GM12878 (cell line): Measurements from ENCODE around the gene PELI2. TPM values are rescaled to one million over a fixed set of nuclear protein-coding genes. Genes with fewer than 3 reads are reported as not detected.
A peak's percentile ranks its signal among the peaks of the same experiment; 100 is the strongest.

ENCODE experiments used
- ATAC-seq: fragments of 200-7000 bp; cut with Tn5 transposase; 3 replicates; pipeline ENCODE4 v1.9.1; 2020; ENCODE audit warnings: mild to moderate bottlenecking, moderate library complexity
- BruUV-seq: library from RNA; stranded (reverse); fragments of 400-500 nt; replicated peaks from 2 replicates; lab custom pipeline; 2021; lab: Mats Ljungman, UMichigan
- CTCF ChIA-PET: fragments of 300-600 bp; sonication (Branson Sonifier 250); formaldehyde crosslinking; extraction: SDS; loops from one replicate; lab custom pipeline; 2021; ENCODE audit warnings: inconsistent platforms; lab: Yijun Ruan, JAX
- POLR2A ChIA-PET: fragments of 350-600 bp; formaldehyde crosslinking; extraction: SDS; loops from one replicate; lab custom pipeline; 2021; ENCODE audit warnings: inconsistent platforms; lab: Charles Lee
- RAD21 ChIA-PET: fragments of 300-600 bp; sonication (Branson Sonifier 250); formaldehyde crosslinking; loops from one replicate; lab custom pipeline; 2023; ENCODE audit warnings: antibody characterized with exemption; ENCODE audit not compliant: unreplicated experiment; lab: Charles Lee
- SMC1A ChIA-PET: fragments of 300-600 bp; sonication (Branson Sonifier 250); formaldehyde crosslinking; loops from one replicate; lab custom pipeline; 2023; ENCODE audit not compliant: unreplicated experiment, uncharacterized antibody; lab: Charles Lee
- DNase-seq: peaks from one replicate; pipeline ENCODE4 v3.0.0-alpha.2; 2011; ENCODE audit warnings: low read depth, low spot score
- FAIRE-seq: peaks from 3 replicates; lab custom pipeline; 2011; peaks lifted over from hg19 to GRCh38; lab: Jason Lieb, UNC
- H2AFZ ChIP-seq: 2 replicates; pipeline ENCODE4 v1.6.0; 2011; ENCODE audit warnings: low read depth, low read length, control low read depth; ENCODE audit not compliant: control insufficient read depth
- H3K27ac ChIP-seq: 2 replicates; pipeline ENCODE4 v1.5.1; 2011; ENCODE audit warnings: control low read depth; ENCODE audit not compliant: control insufficient read depth, insufficient read depth
- H3K27me3 ChIP-seq, 2 experiments: replicated peaks in 1 of 2; 2 replicates each; pipeline versions ENCODE4 v1.6.0 to v1.6.1; 2011; ENCODE audit warnings: low read length in 1 of 2; ENCODE audit not compliant: control insufficient read depth in 2 of 2, insufficient read depth in 2 of 2
- H3K36me3 ChIP-seq, 2 experiments: 2 replicates each; pipeline ENCODE4 v1.5.1; 2011; ENCODE audit warnings: low read length in 1 of 2; ENCODE audit not compliant: control insufficient read depth in 2 of 2, insufficient read depth in 2 of 2
- H3K4me1 ChIP-seq: 2 replicates; pipeline ENCODE4 v1.6.1; 2011; ENCODE audit warnings: mild to moderate bottlenecking, low read length, moderate library complexity, mixed read lengths; ENCODE audit not compliant: control insufficient read depth, insufficient read depth
- H3K4me2 ChIP-seq: 2 replicates; pipeline ENCODE4 v1.6.0; 2011; ENCODE audit warnings: control low read depth; ENCODE audit not compliant: control insufficient read depth, insufficient read depth
- H3K4me3 ChIP-seq: fragments of 200-600 bp; sonication (generic); 2 replicates; pipeline ENCODE4 v1.5.1; 2016
- H3K79me2 ChIP-seq: 2 replicates; pipeline ENCODE4 v1.6.0; 2011; ENCODE audit warnings: low read length; ENCODE audit not compliant: control insufficient read depth, insufficient read depth
- H3K9ac ChIP-seq: 2 replicates; pipeline ENCODE4 v1.8.0; 2011; ENCODE audit warnings: low read length, control low read depth, mixed read lengths; ENCODE audit not compliant: control insufficient read depth, insufficient read depth
- H3K9me3 ChIP-seq: replicated peaks from 3 replicates; pipeline ENCODE4 v1.5.1; 2011; ENCODE audit warnings: mild to moderate bottlenecking, low read length; ENCODE audit not compliant: control insufficient read depth, insufficient read depth
- H4K20me1 ChIP-seq: 2 replicates; pipeline ENCODE4 v1.6.0; 2011; ENCODE audit not compliant: control insufficient read depth, insufficient read depth
- NR2C2 ChIP-seq: IDR thresholded peaks from 2 replicates; pipeline ENCODE4 v1.6.1; 2011; ENCODE audit warnings: borderline replicate concordance, low read depth; ENCODE audit not compliant: control insufficient read depth, insufficient read length
- YY1 ChIP-seq: IDR thresholded peaks from 2 replicates; pipeline ENCODE4 v1.6.1; 2011; ENCODE audit warnings: low read depth, mild to moderate bottlenecking, low read length
- ZSCAN29 ChIP-seq: fragments of 450-650 bp; IDR thresholded peaks from 2 replicates; pipeline ENCODE4 v1.6.1; 2017; ENCODE audit warnings: mild to moderate bottlenecking, moderate library complexity
- WGBS: methylation state at CpG from one replicate; pipeline ENCODE4 v1.1.6; 2016; ENCODE audit warnings: low lambda C conversion rate; ENCODE audit not compliant: insufficient replicate concordance, insufficient coverage; ENCODE audit errors: missing lambda C conversion rate; 5-methylcytosine and 5-hydroxymethylcytosine counted together
- in situ Hi-C: fragments of 300-500 bp; cut with MboI; formaldehyde crosslinking; loops from 9 replicates; pipeline ENCODE4 v1.14.3; 2018; ENCODE audit warnings: mixed read lengths
- intact Hi-C: fragments of 100-400 bp; cut with micrococcal nuclease; formaldehyde crosslinking; loops from one replicate; pipeline ENCODE4 v1.14.2; 2022; ENCODE audit not compliant: unreplicated experiment
- polyA plus RNA-seq, 11 experiments: library from polyadenylated mRNA; depleted of rRNA in 4 of 11; unstranded in 6 of 11; stranded (reverse) in 5 of 11; fragments of >200 nt; fragmentation: Nextera tagmentation in 4 of 11; fragmentation: Illumina TruSeq in 1 of 11; extraction: Ambion mirVana in 4 of 11; extraction: Trizol in 1 of 11; gene quantifications; 1 replicate in 1 of 11; 2 replicates in 10 of 11; pipeline versions ENCODE4 v1.2.1 to v1.2.3, GENCODE V29; 2011 to 2016; ENCODE audit warnings: inconsistent platforms in 2 of 11, missing spikeins in 2 of 11, low read depth in 1 of 11
- total RNA-seq, 4 experiments: library from RNA; depleted of rRNA in 3 of 4; stranded (reverse); fragments of >200 nt in 3 of 4; fragmentation: Illumina TruSeq in 1 of 4; extraction: Trizol in 1 of 4; gene quantifications; 2 replicates each; pipeline versions ENCODE4 v1.2.1 to v1.2.3, GENCODE V29; 2013 to 2021
- TF ChIP-seq, protein P1 (sequence below): IDR thresholded peaks from 2 replicates; pipeline ENCODE4 v1.6.1; 2012; ENCODE audit warnings: improper control_type of control experiment, low read depth, low read length; ENCODE audit not compliant: insufficient replicate concordance
- TF ChIP-seq, protein P2 (sequence below): fragments of 450-650 bp; IDR thresholded peaks from 2 replicates; pipeline ENCODE4 v1.6.1; 2017; ENCODE audit warnings: mild to moderate bottlenecking, moderate library complexity

The PELI2 gene
- total and polyA plus RNA-seq, 10 of the 15 experiments (the other 5 are each of a cell fraction or from before 2014, with no cell fraction given): under 0.01 to 0.10 (median 0.01) TPM; not detected in 3

DNA sequence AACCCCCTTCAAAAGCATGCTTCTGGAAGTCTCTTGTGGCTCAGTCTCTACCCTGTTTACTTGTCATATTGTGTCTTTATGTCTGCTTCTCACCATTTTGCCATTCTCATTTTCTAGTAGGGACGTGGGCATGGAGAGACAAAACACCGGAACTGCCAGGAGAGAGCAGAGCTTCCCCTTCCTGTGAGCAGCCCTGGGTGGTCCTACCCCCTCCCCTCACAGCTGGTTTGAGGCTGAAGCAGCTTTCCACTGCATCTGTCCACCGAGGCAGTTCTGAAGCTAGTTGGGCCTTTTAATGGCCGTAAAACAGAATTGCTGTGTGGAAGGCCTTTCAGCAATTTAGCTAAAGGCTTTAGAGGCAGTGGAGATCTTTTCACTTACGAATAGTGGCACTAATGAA lies 77.0 kb downstream of the PELI2 start:
- H3K9me3 ChIP-seq: no peaks in the 10 kb centered on the region
- ChIA-PET RAD21 (no interaction called here), CTCF (interaction anchor here (0.7 kb wide), 1 partner anchor 38 kb away, joined by 3 read pairs; no protein-coding TSS in a partner anchor), SMC1A (no interaction called here), POLR2A (interaction anchor here (0.6 kb wide), 1 partner anchor 651 kb away, joined by 3 read pairs; no protein-coding TSS in a partner anchor)
- ATAC-seq (no peak), FAIRE-seq (no peak), DNase-seq (no peak)
- peaks cover 19% of the 10 kb centered on the region; the same call in 1 of the 2 replicates for H3K4me1 ChIP-seq
- H3K9ac ChIP-seq: no peak overlapping the region
- H3K79me2 ChIP-seq: no peaks in the 10 kb centered on the region
- no peak overlapping the region for H3K4me3 ChIP-seq
- intact Hi-C loops: no loop called here
- H3K27ac ChIP-seq: no peak overlapping the region
- H3K27me3 ChIP-seq: peaks cover 0 to 2% of the 10 kb centered on the region in 2 experiments; a peak in 1 of 4 replicates
- in situ Hi-C loops: no loop called here
- H3K36me3 ChIP-seq: no peaks in the 10 kb centered on the region
- no peak for TF ChIP-seq YY1
- BruUV-seq: no TSS peak
- 49% methylated on average over 5 of the region's 5 CpGs for WGBS
- peak overlapping the region; percentile 7; the same call in 1 of the 2 replicates for H2AFZ ChIP-seq
- H3K4me2 ChIP-seq: no peak overlapping the region
- no peaks in the 10 kb centered on the region for H4K20me1 ChIP-seq

DNA sequence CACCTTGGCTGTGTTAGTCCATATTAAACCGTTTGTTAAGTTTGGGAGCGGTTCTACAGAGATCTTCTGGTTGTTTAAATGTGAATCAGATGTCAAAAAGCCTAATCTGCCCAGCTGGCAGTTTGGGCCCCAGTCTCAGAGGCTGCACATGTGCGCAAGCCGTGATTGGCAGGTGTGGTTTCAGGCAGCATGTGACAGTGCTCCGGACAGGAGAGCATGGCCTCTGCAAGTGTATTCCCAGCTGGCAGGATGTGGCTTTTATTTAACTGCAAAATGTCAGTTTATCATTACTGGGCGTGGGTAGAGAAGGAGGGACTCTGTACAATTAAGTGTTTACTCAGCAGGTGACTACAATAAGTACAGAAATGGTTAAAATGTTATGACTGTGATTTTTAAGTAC lies 77.5 kb downstream of the PELI2 start:
- Histone ChIP-seq H4K20me1 (no peaks in the 10 kb centered on the region), H3K79me2 (no peaks in the 10 kb centered on the region), H3K9ac (no peak overlapping the region), H3K4me3 (no peak overlapping the region), H3K4me2 (no peak overlapping the region; the same call in 1 of the 2 replicates), H3K4me1 (peaks cover 19% of the 10 kb centered on the region; the same call in 1 of the 2 replicates), H3K9me3 (no peaks in the 10 kb centered on the region), H3K27me3 (peaks cover 0 to 2% of the 10 kb centered on the region in 2 experiments; a peak in 1 of 4 replicates), H2AFZ (no peak overlapping the region; the same call in 1 of the 2 replicates), H3K36me3 (no peaks in the 10 kb centered on the region), H3K27ac (no peak overlapping the region)
- peak; percentile 30 for DNase-seq
- ChIA-PET RAD21 (no interaction called here), CTCF (interaction anchor here (0.7 kb wide), 1 partner anchor 38 kb away, joined by 3 read pairs; no protein-coding TSS in a partner anchor), SMC1A (no interaction called here), POLR2A (interaction anchor here (0.6 kb wide), 1 partner anchor 651 kb away, joined by 3 read pairs; no protein-coding TSS in a partner anchor)
- WGBS: 28% methylated on average over 6 of the region's 6 CpGs
- intact Hi-C loops: no loop called here
- FAIRE-seq: peak; percentile 49
- ATAC-seq: peak; percentile 59
- BruUV-seq: no TSS peak
- in situ Hi-C loops: no loop called here
- TF ChIP-seq ZSCAN29 (no peak), NR2C2 (no peak)
- TF ChIP-seq, protein P1, sequence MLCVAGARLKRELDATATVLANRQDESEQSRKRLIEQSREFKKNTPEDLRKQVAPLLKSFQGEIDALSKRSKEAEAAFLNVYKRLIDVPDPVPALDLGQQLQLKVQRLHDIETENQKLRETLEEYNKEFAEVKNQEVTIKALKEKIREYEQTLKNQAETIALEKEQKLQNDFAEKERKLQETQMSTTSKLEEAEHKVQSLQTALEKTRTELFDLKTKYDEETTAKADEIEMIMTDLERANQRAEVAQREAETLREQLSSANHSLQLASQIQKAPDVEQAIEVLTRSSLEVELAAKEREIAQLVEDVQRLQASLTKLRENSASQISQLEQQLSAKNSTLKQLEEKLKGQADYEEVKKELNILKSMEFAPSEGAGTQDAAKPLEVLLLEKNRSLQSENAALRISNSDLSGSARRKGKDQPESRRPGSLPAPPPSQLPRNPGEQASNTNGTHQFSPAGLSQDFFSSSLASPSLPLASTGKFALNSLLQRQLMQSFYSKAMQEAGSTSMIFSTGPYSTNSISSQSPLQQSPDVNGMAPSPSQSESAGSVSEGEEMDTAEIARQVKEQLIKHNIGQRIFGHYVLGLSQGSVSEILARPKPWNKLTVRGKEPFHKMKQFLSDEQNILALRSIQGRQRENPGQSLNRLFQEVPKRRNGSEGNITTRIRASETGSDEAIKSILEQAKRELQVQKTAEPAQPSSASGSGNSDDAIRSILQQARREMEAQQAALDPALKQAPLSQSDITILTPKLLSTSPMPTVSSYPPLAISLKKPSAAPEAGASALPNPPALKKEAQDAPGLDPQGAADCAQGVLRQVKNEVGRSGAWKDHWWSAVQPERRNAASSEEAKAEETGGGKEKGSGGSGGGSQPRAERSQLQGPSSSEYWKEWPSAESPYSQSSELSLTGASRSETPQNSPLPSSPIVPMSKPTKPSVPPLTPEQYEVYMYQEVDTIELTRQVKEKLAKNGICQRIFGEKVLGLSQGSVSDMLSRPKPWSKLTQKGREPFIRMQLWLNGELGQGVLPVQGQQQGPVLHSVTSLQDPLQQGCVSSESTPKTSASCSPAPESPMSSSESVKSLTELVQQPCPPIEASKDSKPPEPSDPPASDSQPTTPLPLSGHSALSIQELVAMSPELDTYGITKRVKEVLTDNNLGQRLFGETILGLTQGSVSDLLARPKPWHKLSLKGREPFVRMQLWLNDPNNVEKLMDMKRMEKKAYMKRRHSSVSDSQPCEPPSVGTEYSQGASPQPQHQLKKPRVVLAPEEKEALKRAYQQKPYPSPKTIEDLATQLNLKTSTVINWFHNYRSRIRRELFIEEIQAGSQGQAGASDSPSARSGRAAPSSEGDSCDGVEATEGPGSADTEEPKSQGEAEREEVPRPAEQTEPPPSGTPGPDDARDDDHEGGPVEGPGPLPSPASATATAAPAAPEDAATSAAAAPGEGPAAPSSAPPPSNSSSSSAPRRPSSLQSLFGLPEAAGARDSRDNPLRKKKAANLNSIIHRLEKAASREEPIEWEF: no peak
- TF ChIP-seq, protein P2, sequence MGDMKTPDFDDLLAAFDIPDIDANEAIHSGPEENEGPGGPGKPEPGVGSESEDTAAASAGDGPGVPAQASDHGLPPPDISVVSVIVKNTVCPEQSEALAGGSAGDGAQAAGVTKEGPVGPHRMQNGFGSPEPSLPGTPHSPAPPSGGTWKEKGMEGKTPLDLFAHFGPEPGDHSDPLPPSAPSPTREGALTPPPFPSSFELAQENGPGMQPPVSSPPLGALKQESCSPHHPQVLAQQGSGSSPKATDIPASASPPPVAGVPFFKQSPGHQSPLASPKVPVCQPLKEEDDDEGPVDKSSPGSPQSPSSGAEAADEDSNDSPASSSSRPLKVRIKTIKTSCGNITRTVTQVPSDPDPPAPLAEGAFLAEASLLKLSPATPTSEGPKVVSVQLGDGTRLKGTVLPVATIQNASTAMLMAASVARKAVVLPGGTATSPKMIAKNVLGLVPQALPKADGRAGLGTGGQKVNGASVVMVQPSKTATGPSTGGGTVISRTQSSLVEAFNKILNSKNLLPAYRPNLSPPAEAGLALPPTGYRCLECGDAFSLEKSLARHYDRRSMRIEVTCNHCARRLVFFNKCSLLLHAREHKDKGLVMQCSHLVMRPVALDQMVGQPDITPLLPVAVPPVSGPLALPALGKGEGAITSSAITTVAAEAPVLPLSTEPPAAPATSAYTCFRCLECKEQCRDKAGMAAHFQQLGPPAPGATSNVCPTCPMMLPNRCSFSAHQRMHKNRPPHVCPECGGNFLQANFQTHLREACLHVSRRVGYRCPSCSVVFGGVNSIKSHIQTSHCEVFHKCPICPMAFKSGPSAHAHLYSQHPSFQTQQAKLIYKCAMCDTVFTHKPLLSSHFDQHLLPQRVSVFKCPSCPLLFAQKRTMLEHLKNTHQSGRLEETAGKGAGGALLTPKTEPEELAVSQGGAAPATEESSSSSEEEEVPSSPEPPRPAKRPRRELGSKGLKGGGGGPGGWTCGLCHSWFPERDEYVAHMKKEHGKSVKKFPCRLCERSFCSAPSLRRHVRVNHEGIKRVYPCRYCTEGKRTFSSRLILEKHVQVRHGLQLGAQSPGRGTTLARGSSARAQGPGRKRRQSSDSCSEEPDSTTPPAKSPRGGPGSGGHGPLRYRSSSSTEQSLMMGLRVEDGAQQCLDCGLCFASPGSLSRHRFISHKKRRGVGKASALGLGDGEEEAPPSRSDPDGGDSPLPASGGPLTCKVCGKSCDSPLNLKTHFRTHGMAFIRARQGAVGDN: peak; percentile 49; the same call in 1 of the 2 replicates
